Measurements from ENCODE around the gene PXMP2.

The PXMP2 gene

DNA sequence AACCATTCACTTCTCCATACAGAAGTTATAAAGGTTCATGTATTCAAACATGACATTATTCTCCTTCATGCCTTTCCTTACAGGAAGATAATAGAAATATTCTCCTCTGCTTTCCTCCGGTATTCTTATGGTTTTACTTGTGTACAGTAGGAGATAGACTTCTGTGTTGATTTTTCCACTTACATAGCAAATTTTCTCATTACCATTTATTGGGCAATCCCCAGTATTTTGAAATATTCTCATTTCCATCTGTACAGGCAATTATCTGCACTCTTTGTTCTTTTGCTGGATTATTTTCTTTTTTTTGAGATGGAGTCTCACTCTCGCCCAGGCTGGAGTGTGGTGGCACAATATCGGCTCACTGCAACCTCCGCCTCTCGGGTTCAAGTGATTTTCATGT is 11.0 kb downstream of the PXMP2 start:
- no peak for DNase-seq

DNA sequence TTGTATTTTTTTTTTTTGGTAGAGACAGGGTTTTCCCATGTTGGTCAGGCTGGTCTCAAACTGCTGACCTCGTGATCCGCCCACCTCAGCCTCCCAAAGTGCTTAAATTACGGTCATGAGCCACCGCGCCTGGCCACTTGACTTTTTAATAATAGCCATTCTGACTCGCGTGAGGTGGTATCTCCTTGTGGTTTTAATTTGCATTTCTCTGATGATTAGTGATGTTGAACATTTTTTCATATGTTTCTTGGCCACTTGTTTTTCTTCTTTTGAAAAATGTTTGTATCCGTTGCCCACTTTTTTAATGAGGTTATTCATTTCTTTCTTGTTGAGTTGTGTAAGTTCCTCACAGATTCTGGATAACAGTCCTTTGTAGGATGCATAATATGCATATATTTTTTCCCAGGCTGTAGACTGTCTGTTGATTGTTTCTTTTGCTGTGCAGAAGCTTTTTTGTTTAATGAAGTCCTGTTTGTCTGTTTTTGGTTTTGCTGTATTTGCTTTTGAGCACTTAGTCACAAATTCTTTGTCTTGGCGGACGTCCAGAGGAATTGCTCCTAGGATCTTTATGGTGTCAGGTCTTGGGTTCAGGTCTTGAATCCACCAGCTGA is 12.9 kb downstream of the PXMP2 start:
- DNase-seq: no peak

DNA sequence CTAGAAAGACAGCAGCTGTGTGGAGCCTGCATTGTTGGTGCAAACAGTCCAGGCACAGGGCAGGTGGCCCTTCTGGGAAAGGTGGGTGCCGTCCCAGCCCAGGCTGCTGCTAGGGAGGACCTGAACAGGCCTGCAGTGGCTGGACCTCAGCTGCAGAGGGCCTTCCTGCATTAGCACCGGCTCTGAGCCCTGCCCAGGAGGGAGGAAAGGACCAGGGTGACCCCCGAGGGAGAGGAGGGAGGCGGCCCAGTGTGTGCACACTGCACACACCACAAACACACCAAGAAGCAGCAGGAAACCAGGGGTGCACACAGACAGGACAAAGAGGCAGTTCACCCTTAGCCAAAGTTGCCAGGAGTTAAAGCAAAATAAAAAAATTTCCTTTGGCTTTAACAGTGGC is 15.3 kb downstream of the PXMP2 start:
- no peak for DNase-seq

DNA sequence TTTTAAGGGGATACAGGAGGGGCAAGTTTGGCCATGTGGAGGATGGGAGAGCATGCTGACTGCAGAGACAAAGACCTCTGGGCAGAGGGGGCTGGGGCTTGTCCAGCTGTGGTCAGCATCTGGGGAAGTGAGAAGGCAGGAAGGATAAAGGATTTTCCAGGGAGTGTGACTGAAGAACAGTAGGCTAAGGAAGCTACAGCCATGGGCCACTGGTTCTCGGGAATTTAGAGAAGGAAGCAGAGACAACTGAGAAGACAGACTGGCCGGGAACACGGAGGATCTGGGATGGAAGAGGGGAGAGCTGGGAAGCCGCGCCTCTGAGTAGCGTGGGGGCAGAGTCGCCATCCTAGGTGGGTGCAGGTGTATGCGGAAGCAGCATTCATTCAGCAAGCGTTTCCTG is 16.3 kb downstream of the PXMP2 start:
- no peak for DNase-seq

DNA sequence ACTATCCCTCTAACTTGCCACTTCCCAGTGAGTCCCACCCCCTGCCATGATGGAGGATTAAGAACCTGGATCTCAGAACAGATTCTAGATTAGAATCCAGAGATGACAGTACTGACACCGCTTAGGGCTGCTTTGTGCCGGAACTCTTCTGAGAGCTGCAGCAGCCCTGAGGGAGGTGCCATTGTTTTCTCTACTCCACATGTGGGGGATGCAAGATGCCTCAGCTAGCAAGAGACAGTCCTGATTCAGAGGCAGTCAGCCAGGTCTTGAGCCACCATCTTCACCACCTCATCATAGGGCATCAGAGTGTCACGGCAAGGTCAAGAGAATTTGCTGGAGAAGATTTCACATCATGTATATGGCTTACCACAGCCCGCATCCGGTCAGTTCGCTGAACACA is 19.9 kb downstream of the PXMP2 start:
- DNase-seq: no peak

DNA sequence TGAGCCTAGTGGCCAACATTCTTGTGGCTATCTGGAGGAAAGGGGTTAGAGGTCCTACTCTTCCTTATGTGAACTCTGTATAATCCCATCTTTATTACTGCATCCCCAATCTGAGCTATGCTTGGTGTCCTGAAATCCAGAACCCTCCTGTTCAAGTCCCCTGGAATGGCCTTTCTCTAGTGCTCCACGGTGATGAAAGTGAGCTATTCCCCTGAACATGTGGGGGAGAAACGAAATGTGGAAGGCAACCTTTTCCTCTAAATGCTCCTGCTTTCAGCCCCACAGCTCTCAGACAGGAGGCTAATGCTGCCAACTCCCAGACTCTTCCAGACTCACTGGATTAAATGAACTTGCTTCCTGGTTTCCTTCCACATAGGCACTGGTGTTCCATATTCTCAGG is 20.8 kb downstream of the PXMP2 start:
- DNase-seq: no peak

DNA sequence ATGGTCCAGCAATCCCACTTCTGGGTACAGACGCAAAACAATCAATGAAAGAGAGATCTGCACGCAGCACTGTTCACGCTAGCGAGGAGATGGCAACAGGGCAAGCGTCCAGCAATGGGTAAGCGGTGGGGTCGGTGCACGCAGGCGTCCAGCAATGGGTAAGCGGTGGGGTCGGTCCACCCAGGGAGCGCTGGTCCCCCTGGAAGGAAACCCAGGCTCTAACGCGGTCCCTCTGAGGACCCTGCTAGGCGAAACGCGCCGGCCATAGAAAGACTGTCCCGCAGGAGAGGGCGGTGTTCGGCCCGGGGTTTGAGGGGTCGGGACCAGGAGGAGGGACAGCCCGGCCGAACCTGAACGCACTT is 22.6 kb downstream of the PXMP2 start:
- peak; percentile 63 for DNase-seq

DNA sequence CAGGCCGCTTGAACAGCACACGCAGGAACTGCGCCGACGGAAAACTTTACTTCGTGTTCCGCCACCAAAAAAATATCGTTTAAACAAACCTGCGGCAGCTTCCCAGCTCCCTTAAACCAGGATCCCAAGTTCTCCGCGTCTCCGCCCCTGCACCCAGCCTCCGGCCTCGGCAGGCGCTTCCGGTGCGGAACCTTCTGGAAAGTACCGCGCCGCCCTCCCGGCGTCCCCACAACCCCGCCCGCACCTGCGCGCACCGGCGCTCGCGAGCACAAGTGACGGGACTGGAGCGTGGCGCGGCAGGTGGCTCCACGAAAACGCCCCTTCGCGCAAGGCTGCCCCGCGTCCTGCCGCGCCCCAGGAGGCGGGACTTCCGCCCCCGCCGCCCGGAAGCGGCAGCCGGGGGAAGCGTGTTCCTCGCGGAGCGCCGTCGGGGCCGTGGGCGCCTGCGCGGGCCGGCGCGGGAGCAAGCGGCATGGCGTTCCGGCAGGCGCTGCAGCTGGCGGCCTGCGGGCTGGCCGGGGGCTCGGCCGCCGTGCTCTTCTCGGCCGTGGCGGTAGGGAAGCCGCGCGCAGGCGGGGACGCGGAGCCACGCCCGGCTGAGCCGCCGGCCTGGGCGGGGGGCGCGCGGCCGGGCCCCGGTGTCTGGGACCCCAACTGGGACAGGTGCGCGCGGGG is 23.2 kb downstream of the PXMP2 start, which contains the start of gene PGAM5:
PGAM5 (plus strand) TSS at position 438 of the 675 bp plus-strand sequence; CDS start at position 473, 35 bp downstream.
- DNase-seq: peak; percentile 76

DNA sequence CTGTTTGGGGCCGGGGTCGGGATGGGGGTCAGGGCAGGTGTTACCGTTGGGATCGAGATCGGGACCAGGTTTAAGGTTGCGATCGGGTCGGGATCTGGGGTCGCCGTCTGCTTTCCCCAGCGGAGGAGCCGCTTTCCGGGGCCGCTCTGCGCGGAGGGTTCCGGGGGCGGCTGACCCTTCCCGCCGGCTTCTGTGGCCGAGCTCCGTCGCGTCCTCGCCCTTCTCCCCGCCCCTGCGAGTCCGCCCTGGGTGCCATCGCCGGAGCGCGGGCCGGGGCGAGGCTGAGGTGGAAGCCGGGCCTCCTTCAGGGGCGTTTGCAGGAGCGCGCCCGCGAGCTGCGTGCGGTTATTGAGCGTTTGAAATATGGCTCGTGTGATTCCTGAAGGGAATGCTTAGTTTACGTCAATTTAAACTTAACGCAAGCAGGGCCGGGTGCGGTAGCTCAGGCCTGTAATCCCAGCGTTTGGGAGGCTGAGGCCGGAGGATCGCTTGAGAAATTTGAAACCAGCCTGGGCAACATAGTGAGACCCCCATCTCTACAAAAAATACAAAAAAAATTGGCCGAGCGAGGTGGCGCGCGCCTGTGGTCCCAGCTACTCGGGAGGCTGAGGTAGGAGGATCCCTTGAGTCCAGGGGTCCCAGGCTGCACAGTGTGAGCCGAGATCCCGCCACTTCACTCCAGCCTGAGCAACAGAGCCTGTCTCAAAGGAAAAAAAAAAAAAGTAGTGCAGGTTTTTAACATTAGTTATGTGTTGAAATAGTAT is 23.9 kb downstream of the PXMP2 start:
- DNase-seq: no peak

DNA sequence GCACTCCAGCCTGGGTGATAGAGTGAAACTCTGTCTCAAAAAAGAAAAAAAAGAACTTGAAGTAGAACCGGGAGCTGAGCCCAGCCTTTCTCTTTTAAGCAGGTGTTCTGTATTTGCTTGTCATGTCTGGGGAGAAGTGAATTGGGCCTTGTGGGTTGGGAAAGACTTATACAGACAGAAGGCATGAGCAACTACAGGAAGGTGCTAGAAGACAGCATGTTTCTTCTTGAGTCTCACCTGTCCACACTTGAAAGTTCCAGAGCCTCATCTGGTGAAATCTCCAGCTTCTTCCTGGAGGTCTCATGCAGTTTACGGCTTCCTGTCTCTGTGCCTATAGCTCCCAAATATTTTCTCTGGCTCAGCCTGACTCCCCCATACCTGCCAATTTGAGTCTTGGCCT is 25.7 kb downstream of the PXMP2 start:
- no peak for DNase-seq

DNA sequence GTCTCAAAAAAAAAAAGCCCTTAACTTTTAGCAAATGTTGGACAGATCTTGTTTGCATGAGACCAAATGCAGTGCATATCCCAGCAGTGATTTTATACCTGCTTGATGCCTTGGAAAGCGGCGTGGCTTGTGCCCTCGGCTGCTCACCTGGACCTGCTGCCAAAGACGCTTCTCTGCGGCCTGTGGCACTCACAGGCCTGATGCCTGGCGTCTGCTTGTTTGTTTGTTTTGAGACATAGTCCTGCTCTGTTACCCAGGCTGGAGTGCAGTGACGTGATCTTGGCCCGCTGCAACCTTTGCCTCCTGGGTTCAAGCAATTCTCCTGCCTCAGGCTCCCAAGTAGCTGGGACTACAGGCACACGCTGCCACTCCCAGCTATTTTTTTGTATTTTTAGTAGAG is 28.5 kb downstream of the PXMP2 start:
- no peak for DNase-seq

DNA sequence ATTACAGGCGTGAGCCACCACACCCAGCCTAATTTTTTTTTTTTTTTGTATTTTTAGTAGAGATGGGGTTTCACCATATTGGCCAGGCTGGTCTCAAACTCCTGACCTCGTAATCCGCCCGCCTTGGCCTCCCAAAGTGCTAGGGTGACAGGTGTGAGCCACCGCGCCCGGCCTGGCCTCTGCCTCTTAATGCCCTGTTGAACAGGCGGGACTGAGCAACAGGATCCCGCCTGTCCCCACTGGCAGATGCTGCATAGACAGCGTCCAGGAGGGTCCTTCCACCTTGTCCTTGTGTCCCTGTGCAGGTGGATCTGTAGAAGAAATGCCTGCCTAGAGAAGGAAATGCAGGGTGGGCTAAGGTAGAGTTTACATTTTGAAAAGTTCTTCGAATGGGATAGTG is 29.0 kb downstream of the PXMP2 start:
- no peak for DNase-seq

DNA sequence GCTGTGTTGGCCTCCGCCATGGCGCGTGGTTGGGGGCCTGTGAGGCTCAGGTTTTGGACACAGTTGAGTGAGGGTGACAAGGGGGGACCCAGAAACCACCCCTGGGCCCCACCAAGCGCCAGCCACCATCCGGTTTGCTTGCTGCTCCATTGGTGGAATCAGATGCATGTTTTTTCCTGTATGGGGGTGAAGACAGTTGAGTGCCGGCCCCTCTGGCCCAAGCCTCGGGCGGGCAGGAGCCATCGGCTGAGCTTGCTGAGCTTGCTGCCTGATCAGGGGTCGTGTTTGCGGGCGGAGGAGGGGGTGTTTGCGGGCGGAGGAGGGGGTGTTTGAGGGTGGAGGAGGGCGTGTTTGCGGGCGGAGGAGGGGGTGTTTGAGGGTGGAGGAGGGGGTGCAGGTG is 29.6 kb downstream of the PXMP2 start:
- DNase-seq: no peak

DNA sequence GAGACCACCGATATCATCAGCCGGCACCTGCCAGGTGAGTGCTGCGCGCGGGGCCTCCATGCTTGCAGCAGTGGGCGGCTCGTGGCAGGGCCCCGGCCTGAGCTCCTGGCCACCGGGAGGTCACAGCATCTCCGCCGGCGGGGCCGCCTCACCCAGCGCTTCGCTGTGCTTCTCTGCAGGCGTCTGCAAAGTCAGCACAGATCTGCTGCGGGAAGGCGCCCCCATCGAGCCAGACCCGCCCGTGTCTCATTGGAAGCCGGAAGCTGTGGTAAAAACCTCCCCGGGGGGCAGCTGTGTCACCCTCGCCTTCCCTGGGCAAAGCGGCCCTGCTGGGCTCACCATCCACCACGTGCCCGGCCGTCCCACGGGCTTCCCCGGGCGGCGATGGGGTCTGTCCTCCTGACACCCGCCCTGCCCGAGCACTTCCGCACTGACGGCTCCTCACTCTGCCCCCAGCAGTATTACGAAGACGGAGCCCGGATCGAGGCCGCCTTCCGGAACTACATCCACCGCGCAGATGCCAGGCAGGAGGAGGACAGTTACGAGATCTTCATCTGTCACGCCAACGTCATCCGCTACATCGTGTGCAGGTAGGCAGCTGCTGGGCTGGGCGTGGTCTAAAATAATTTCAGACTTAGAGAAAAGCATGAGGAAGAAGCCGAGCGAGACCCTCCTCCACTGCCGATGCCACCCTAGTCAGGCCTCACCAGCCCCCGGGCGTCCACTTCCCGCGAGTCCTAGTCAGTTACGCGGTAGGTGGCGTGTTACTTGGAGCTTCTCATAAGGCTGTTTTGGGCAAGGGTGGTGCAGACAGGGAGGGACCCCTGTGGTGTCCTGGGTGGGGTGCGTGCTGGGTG is 30.4 kb downstream of the PXMP2 start:
- no peak for DNase-seq

DNA sequence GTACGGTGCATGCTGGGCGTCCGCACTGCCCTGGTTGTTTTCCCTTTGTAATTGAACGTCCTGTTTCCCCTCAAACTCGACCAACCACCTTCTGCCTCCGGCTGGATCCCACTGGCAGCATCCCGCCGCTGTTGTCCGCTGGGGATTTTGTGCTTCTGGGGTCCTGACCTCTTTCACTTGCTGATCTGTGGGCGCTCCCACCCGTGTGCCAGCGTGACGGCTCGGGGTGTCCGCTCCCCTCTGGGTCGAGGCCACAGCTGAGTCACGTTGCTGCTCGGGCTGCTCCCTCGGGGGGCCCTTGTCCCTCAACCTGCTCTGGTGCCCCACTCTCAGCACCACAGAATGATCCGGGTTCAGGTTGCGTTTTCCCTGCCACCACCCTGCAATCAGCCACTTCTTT is 31.3 kb downstream of the PXMP2 start:
- DNase-seq: no peak

DNA sequence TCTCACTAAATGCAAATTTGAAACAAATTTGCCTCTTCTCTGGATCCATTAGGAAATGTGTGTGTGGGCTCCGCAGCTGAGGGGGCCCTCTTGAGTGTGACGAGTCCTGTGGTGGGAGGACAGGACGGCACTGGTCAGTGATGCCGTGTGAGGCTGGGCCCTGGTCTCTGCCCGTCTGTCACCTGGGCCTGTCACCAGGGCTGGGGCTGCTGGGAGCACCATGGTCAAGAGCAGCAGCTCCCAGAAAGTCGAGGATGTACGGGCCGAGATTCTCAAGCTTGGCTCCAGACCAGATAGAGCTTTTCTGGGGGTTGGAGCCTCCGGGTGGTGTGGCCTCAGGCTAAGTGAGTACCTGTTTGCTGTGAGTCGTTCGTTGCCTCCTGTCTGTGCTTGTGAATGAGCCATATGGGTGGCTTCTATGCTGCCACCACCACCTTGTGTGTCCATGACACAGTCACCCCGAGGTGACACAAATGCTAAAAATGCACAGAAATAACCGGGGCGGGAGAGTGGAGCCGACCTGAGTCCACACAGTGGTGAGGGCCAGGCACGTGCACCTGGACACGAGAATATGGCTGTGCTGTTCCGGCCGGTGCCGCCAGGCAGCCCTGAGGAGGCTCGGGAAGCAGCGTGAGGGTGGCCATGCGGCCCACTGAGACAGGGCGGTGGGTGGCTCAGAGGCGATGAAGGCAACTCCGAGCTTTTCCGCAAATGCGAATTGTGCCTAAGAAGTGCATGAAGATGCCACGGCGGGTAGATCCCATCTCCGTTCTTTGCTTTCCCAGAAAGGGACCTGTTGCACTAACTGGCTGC is 32.0 kb downstream of the PXMP2 start:
- no peak for DNase-seq

DNA sequence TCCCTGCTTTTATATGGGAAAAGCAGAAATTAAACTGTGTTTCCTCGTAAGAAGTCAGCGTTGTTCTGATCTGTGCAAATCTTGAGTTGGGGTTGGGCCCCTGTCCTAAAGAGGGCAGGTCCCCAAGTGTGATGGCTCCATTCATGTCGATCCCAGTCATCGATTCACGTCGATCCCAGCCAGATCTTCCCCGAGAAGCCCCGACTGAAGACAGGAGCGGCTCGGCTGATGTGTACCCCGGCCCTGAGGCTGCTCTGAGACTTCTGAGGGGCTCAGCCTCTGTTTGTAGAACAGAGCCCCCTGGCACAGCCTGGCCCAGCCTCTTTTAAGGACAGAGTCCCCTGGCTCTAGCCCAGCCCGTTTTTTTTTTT is 32.6 kb downstream of the PXMP2 start:
- DNase-seq: no peak

DNA sequence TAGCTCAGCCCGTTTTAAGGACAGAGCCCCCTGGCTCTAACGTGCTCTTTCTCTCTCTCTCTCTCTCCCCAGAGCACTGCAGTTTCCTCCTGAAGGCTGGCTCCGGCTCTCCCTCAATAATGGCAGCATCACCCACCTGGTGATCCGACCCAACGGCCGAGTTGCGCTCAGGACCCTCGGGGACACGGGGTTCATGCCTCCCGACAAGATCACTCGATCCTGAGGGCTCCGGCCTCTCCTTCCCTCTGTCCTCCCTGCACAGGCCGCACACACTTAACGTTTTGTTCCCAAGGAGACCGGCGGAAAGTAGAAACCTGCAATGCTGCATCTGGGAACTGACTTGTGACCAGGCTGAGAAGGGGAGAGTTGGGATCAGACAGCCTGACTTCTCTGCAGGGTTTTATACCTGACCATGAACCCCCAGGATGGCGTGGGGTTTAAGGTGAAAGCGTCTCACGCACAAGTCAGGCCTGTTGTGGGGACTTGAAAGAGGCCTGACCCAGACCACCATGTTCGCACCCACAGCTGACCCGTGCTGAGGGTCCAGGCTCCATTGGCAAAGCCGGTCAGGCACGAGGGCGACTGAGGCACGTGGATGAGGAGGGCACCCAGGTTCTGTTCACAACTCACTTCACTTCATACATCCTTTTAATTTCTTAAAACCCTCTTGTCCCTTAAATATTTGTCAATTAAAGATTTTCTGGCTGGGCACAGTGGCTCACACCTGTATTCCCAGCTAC is 33.4 kb downstream of the PXMP2 start:
- DNase-seq: no peak

DNA sequence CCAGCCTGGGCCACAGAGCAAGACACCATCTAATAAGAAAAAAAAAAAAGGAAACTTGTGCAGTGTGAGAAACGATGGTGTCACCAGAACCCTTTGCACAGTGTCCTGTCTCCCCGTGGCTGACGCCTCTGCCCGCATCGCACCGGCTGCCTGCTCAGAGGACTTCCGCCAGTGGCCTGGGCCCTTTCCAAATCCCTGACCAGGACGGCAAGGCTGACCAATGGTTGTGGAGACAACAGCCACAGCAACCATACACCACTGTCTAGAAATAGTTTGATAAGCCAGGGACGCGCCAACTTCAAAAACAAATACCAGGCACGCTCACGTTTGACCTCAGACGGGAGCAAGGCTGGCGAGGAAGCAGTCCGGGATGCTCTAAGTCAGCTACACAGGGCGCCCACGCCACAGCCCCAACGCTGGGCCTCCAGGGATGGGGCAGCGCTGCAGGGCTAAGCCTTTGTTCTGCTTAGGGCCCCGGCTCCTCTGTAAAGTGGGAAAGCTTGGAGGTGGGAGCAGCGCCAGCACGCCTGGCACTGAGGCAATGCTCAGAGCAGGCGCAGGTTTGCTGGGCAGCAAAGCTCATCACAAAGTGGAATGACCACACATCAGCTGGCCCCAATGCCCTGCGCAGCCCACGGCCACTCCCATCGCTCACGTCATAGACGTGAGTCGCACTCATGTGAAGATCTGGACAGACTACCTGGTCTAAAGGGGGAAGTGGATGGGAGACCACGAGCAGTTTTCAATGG is 35.8 kb downstream of the PXMP2 start:
- DNase-seq: no peak

DNA sequence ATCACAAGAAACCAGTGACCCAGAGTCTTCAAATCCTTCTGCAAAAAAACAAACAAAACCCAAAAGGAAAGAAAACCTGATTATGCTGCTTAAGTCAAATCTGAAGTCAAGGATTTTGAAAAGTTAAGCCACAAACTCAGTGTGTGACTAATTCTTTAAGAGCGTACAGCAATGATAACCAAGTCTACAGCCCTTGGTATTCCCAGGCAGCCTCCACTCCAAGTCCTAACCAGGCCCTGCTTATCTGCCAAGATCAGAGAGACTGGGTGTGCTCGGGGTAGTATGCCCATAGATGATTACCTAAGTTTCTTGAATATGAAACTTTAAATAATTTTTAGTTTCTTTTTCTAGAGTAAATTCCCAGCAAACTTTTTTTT is 36.4 kb downstream of the PXMP2 start:
- DNase-seq: no peak

All from SHP77 treated with DMSO at 0.1 percent for 48 hours (cell line).